ENCODE data around the gene ABCC9. TPM values are rescaled to one million over a fixed set of nuclear protein-coding genes. Genes with fewer than 3 reads are reported as not detected.

The ABCC9 gene
- total RNA-seq, 1 experiment from 2014 or later: not detected

DNA sequence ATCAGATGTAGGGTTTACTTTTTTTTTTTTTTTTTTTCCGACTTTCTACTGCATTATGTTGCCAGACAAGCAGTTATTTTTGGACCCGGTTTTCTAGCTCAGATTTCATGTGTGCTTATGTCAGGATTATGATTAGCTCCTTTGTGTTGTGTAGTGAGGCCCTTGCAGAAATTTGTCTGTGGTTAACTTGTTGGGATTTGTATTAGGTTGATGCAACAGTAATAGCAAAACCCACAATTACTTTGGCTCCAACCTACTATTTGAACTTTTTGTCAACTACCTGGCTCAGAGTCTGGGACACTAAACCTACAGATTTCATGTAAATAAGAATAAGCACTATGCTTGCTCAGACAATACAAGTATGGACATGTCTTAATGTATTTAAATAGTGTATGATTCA is 122.6 kb downstream of the ABCC9 start:
- Mint-ChIP-seq H3K36me3 (ENCODE audit: insufficient read depth in 1 of 3, low read depth in 3 of 3) (no peaks in the 10 kb centered on the region), H3K4me3 (no peak overlapping the region)
- H2BK15ac ChIP-seq (ENCODE audit: low read depth, low read length): no peak overlapping the region; the same call in 1 of the 2 replicates

More for the DNA sequence above, 122.6 kb downstream of the ABCC9 start:
- Histone ChIP-seq H3T11ph (ENCODE audit: low read length) (no peak overlapping the region), H2BK12ac (ENCODE audit: insufficient read length, low read depth, low read length) (no peak overlapping the region), H2AK5ac (ENCODE audit: insufficient read length, low read length) (no peak overlapping the region), H3K9ac (ENCODE audit: extremely low read depth, insufficient read length, low read length) (no peak overlapping the region), H3K23ac (ENCODE audit: insufficient read length, low read depth, low read length) (no peak overlapping the region), H3K4ac (ENCODE audit: low read depth, low read length) (no peak overlapping the region), H2AFZ (ENCODE audit: low read length) (no peak overlapping the region), H2BK5ac (ENCODE audit: insufficient read length, low read length) (no peak overlapping the region), H3K79me1 (ENCODE audit: insufficient read depth, low read depth, low read length, poor library complexity, severe bottlenecking) (no peaks in the 10 kb centered on the region), H2BK120ac (ENCODE audit: low read depth, low read length, poor library complexity, severe bottlenecking) (no peak overlapping the region), H4K20me1 (ENCODE audit: control insufficient read depth, insufficient read depth, insufficient read length) (no peaks in the 10 kb centered on the region), H4K91ac (ENCODE audit: insufficient read length, low read depth, low read length) (no peak overlapping the region), H3K79me2 (ENCODE audit: insufficient read depth, low read length) (no peaks in the 10 kb centered on the region), H3K56ac (ENCODE audit: insufficient read length, low read depth, low read length) (no peak overlapping the region), H3K18ac (ENCODE audit: insufficient read length, low read depth, low read length) (no peak overlapping the region), H3K27ac (ENCODE audit: insufficient read length, low read depth, low read length) (no peak overlapping the region), H2BK20ac (ENCODE audit: low read depth, low read length, poor library complexity, severe bottlenecking) (no peak overlapping the region), H3K27me3 (ENCODE audit: insufficient read depth, low read length) (no peaks in the 10 kb centered on the region), H3K9me3 (ENCODE audit: control insufficient read depth, low read depth, low read length) (no peaks in the 10 kb centered on the region), H4K8ac (replicated peaks; ENCODE audit: insufficient read length, low read depth, low read length) (no peak overlapping the region), H4K5ac (ENCODE audit: insufficient read length, low read depth, low read length) (no peak overlapping the region), H3K23me2 (ENCODE audit: insufficient read length, low read depth, low read length, poor library complexity, severe bottlenecking) (no peaks in the 10 kb centered on the region), H3K4me1 (ENCODE audit: insufficient read depth, low read length) (no peaks in the 10 kb centered on the region), H3K4me2 (ENCODE audit: insufficient read depth, insufficient read length, low read length) (no peak overlapping the region), H3K14ac (ENCODE audit: insufficient read depth, low read length) (no peak overlapping the region)
- no peaks in the 10 kb centered on the region for H3K27me3 Mint-ChIP-seq (ENCODE audit: low read depth)
- no peaks in the 10 kb centered on the region for H3K4me1 Mint-ChIP-seq
- DNase-seq: no peak
- TF ChIP-seq, protein P1, sequence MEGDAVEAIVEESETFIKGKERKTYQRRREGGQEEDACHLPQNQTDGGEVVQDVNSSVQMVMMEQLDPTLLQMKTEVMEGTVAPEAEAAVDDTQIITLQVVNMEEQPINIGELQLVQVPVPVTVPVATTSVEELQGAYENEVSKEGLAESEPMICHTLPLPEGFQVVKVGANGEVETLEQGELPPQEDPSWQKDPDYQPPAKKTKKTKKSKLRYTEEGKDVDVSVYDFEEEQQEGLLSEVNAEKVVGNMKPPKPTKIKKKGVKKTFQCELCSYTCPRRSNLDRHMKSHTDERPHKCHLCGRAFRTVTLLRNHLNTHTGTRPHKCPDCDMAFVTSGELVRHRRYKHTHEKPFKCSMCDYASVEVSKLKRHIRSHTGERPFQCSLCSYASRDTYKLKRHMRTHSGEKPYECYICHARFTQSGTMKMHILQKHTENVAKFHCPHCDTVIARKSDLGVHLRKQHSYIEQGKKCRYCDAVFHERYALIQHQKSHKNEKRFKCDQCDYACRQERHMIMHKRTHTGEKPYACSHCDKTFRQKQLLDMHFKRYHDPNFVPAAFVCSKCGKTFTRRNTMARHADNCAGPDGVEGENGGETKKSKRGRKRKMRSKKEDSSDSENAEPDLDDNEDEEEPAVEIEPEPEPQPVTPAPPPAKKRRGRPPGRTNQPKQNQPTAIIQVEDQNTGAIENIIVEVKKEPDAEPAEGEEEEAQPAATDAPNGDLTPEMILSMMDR (conservative IDR thresholded peaks at IDR 0.05): no peak
- no CpG with 5 or more reads among the region's 2 CpGs for WGBS (ENCODE audit: extremely low coverage, insufficient read length, low lambda C conversion rate)
- no peak overlapping the region for H3K27ac Mint-ChIP-seq
- H3K9me3 Mint-ChIP-seq: no peaks in the 10 kb centered on the region

Data from H9 (cell line).